Motor neuron (in vitro differentiated cells): ENCODE measurements around the gene RICTOR. TPM values are rescaled to one million over a fixed set of nuclear protein-coding genes. Genes with fewer than 3 reads are reported as not detected.

ENCODE experiments used
- ATAC-seq, 8 experiments: fragments of 200-7000 bp; cut with Tn5 transposase; replicated peaks in 6 of 8; 2 replicates each; pipeline ENCODE4 v1.8.0; 2021; ENCODE audit warnings: mild to moderate bottlenecking in 8 of 8, moderate library complexity in 8 of 8
- H3K27ac ChIP-seq, 2 donors: fragments of 250-450 bp; sonication (Bioruptor Pico); 2 replicates each; pipeline ENCODE4 v1.9.0; 2021; ENCODE audit warnings: antibody characterized with exemption in 2 of 2, mild to moderate bottlenecking in 2 of 2, moderate library complexity in 1 of 2
- H3K4me1 ChIP-seq, 2 donors: fragments of 250-450 bp; sonication (Bioruptor Pico); replicated peaks in 1 of 2; 2 replicates each; pipeline ENCODE4 v1.6.1; 2021; ENCODE audit warnings: antibody characterized with exemption in 2 of 2, mild to moderate bottlenecking in 2 of 2, moderate library complexity in 1 of 2
- H3K4me3 ChIP-seq, 5 donors: fragments of 250-450 bp; sonication (Bioruptor Pico); 2 replicates each; pipeline ENCODE4 v1.9.0; 2021; ENCODE audit warnings: antibody characterized with exemption in 5 of 5, mild to moderate bottlenecking in 5 of 5, moderate library complexity in 4 of 5
- WGBS, 10 experiments: fragments of 450-650 bp; shearing (Covaris generic); methylation state at CpG; one replicate each; pipeline ENCODE4 v1.0.0; 2022; 5-methylcytosine and 5-hydroxymethylcytosine counted together
- in situ Hi-C, 9 experiments: fragments of 400-800 bp; cut with MboI; loops; one replicate each; pipeline ENCODE4 v1.15.0; 2021; ENCODE audit warnings: low sequenced_read_pairs in 9 of 9, low pct_unique_long_range_greater_than_20kb in 2 of 9; ENCODE audit not compliant: unreplicated experiment in 9 of 9
- total RNA-seq, 8 experiments: library from RNA; unstranded; fragments of 300-600 nt; gene quantifications; 2 replicates each; pipeline versions ENCODE4 v1.2.3 to v1.2.4, GENCODE V29; 2022

Gene RICTOR
- total RNA-seq, 8 experiments from 2014 or later = 12.9 to 36.2 (median 17.7) TPM

DNA sequence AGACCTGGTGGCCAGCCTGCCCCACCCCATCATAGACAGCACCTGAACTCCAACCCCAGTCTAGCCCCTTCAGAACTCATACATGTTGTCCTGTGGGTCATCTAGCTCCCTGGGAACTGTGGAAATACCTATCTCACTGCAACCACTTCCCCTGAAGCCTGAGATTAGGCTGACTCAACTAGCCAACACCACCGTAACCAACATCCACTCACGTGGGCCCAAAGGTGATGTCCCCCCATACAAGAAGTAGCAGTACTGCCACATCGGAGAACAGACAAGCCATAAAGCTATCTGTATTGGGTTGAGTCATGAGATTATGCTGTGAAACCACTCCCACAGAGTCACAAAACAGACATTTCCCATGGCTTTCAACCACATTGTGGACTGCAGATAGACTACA is 181.8 kb downstream of the RICTOR start:
- H3K27ac ChIP-seq = no peak overlapping the region
- in situ Hi-C loops = no loop called here
- no peak overlapping the region for H3K4me3 ChIP-seq
- WGBS, 10 experiments = 83 to 100% (median 100%) methylated on average over 1 to 2 of the region's 3 CpGs; no CpG with 5 or more reads in 5 of the 10 experiments
- no peak for ATAC-seq
- no peaks in the 10 kb centered on the region for H3K4me1 ChIP-seq

DNA sequence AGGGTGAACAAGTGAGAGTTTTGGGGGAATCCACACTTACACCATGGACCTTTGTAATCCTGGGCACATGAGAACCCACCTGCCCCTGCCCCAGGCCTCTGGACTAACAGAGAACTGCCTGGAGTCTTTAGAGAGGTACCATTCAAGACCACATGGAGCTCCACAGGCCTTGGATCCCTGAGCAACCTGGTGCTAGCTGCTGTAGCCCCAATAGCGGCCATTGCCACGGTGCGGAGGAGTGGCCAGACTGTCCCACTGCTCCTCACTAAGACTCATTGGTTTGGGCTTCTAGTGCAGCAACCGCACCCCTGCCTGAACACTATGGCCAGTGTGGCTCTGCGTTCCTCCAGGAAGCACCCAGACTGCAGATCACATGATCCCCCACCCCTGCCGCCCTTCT is 182.6 kb downstream of the RICTOR start:
- H3K4me1 ChIP-seq = no peaks in the 10 kb centered on the region
- WGBS, 10 experiments = 90 to 100% (median 94%) methylated on average over 1 to 3 of the region's 6 CpGs; no CpG with 5 or more reads in 6 of the 10 experiments
- in situ Hi-C loops = no loop called here

DNA sequence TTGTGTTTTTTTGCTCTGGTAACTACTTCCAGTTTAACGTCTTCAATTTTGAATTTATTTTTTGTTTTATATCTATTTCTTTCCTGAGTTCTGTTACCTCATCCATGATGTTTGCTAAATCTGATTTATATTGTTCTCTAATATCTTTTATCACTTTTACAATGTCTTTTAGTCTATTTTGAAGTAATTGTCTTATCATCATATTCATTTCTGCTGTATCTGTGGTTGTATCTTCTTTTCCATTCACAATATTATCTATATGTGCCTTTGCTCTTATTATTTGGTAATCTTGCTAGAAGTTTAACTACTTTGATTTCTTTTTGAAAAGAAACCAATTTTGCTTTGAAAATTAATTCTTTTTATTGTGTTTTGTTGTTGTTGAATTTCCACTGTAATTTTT is 184.8 kb downstream of the RICTOR start:
- Histone ChIP-seq H3K4me3 (no peak overlapping the region), H3K4me1 (no peaks in the 10 kb centered on the region), H3K27ac (no peak overlapping the region)
- in situ Hi-C loops = no loop called here
- ATAC-seq = no peak
- WGBS, 10 experiments = 91 to 100% (median 99%) methylated on average over 1 of the region's 1 CpG; no CpG with 5 or more reads in 1 of the 10 experiments

More for the DNA sequence above, 182.6 kb downstream of the RICTOR start:
- ATAC-seq = peak in 2 of 8 experiments; percentile 7 to 17
- Histone ChIP-seq H3K4me3 (no peak overlapping the region), H3K27ac (no peak overlapping the region)

DNA sequence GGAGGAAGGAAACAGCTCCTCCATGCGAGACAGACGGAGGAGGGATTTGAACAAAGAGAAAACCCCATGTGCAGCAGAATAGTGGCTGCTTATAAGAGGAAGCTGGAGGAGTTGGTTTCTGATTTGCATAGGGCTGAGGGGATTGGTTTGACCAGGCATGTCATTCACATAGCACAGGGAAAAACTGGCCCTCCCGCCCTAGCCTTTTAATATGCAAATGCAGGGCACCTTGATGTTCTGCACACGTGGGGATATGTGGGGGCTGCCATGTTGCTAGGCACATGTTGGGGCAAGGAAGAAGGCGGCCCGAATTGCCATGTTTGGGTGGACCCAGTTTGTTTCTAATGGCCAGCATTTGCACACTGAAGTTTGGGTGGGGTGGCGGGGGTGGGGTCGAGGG is 186.2 kb downstream of the RICTOR start:
- Histone ChIP-seq H3K4me1 (peaks cover 0 to 2% of the 10 kb centered on the region in 2 donors), H3K4me3 (no peak overlapping the region), H3K27ac (no peak overlapping the region)
- peak in 3 of 8 experiments; percentile 8 to 76 (median 26) for ATAC-seq
- 0 to 83% (median 55%) methylated on average over 1 to 7 of the region's 8 CpGs; no CpG with 5 or more reads in 3 of the 10 experiments for WGBS, 10 experiments
- in situ Hi-C loops = no loop called here

Other genes with a start within 250 kb of the RICTOR start
- 100 to 1,000 TPM in 1 of 8 experiments, 10 to 100 TPM in 3, under 1 TPM in 4; 0.37 to 124 (median 6.4) TPM for gene OSMR, start 228.4 kb downstream of the RICTOR start, total RNA-seq
- gene FYB1, start 145.2 kb upstream of the RICTOR start, total RNA-seq = 10 to 100 TPM in 2 of 8 experiments, 1 to 10 TPM in 2, under 1 TPM in 3, not detected in 1; under 0.01 to 16.7 (median 1.1) TPM